Right lobe of liver (tissue), 6 donors: ENCODE measurements around the gene FBXL17. TPM values are rescaled to one million over a fixed set of nuclear protein-coding genes. Genes with fewer than 3 reads are reported as not detected.

ENCODE experiments used
- ATAC-seq, 4 donors: fragments of 200-7000 bp; cut with Tn5 transposase; one replicate each; pipeline ENCODE4 v1.9.1; 2020; ENCODE audit warnings: mild to moderate bottlenecking in 4 of 4, moderate library complexity in 4 of 4
- DNase-seq, 3 donors: peaks; one replicate each; pipeline ENCODE4 v3.0.0-alpha.2; 2020
- H3K27ac ChIP-seq, 3 donors: fragments of 200-600 bp; one replicate each; pipeline ENCODE4 v1.8.0; 2022
- H3K27me3 ChIP-seq, 2 donors: fragments of 200-600 bp; one replicate each; pipeline ENCODE4 v1.8.0; 2022
- H3K36me3 ChIP-seq, 4 donors: fragments of 200-600 bp; sonication (generic) in 1 of 4; one replicate each; pipeline versions ENCODE4 v1.5.1 to v1.8.0; 2017 to 2022; ENCODE audit warnings: control low read depth in 1 of 4
- H3K4me1 ChIP-seq, 4 donors: fragments of 200-600 bp; sonication (generic) in 1 of 4; one replicate each; pipeline versions ENCODE4 v1.5.1 to v1.8.0; 2017 to 2022; ENCODE audit warnings: control low read depth in 1 of 4
- H3K4me3 ChIP-seq, 3 donors: fragments of 200-600 bp; one replicate each; pipeline ENCODE4 v1.8.0; 2022
- H3K9me3 ChIP-seq, 4 donors: fragments of 200-600 bp; sonication (generic) in 1 of 4; one replicate each; pipeline versions ENCODE4 v1.5.1 to v1.8.0; 2017 to 2022; ENCODE audit warnings: control low read depth in 1 of 4
- CTCF ChIP-seq, 4 donors: fragments of 200-600 bp in 3 of 4; fragments of 450-650 bp in 1 of 4; IDR thresholded peaks; one replicate each; pipeline versions ENCODE4 v1.5.1 to v1.8.0; 2016 to 2022; ENCODE audit warnings: antibody characterized with exemption in 4 of 4, mild to moderate bottlenecking in 2 of 4
- POLR2A ChIP-seq: fragments of 450-650 bp; IDR thresholded peaks from one replicate; pipeline ENCODE4 v1.6.1; 2017; ENCODE audit warnings: antibody characterized with exemption, mild to moderate bottlenecking
- WGBS: methylation state at CpG from one replicate; pipeline ENCODE4 v1.1.6; 2018; ENCODE audit warnings: low coverage, low lambda C conversion rate; ENCODE audit not compliant: insufficient coverage; ENCODE audit errors: missing lambda C conversion rate; 5-methylcytosine and 5-hydroxymethylcytosine counted together
- intact Hi-C, 2 donors: fragments of 100-400 bp; cut with DNase I; formaldehyde crosslinking; loops; one replicate each; pipeline versions ENCODE4 v1.11.2 to v1.14.1; 2022
- total RNA-seq, 6 experiments: library from RNA; depleted of rRNA in 2 of 6; stranded (reverse); fragments of >200 nt in 2 of 6; fragmentation: NEBNext Ultra II Directional in 3 of 6; extraction: Animal tissue kit (Norgen Biotek cat#: 25700) in 3 of 6; gene quantifications; one replicate each; pipeline versions ENCODE4 v1.1.0 to v1.2.4, GENCODE V29; 2016 to 2023
- donor health status: DM: no; HTN: yes; CAD: no.
- donor health status: DM: no; HTN: no; CAD: no.
- donor health status: DM: no; HTN: no; CAD: no.
- donor health status: DM: no; HTN: yes; CAD: no.
- donor health status: DM: no; HTN: yes; CAD: no.

The FBXL17 gene
- total RNA-seq, 6 experiments from 2014 or later = 7.7 to 10.6 (median 9.1) TPM

- 86% methylated on average over 2 of the region's 3 CpGs for WGBS
- no peak for TF ChIP-seq POLR2A
- no peak for TF ChIP-seq CTCF (IDR thresholded peaks at IDR 0.05)
- intact Hi-C loops = no loop called here
- H3K36me3 ChIP-seq = no peaks in the 10 kb centered on the region
- H3K4me1 ChIP-seq = no peaks in the 10 kb centered on the region
- H3K9me3 ChIP-seq = no peaks in the 10 kb centered on the region
- no peaks in the 10 kb centered on the region for H3K27me3 ChIP-seq
- no peak overlapping the region for H3K27ac ChIP-seq
- DNase-seq = no peak
- no peak overlapping the region for H3K4me3 ChIP-seq
- ATAC-seq = no peak
Measured at GRCh38 chr5:107832746-107833145, 549.2 kb downstream of the FBXL17 start.

- no peaks in the 10 kb centered on the region for H3K4me1 ChIP-seq
- WGBS = 43% methylated on average over 13 of the region's 13 CpGs
Measured at GRCh38 chr5:107831612-107832395, 550.1 kb downstream of the FBXL17 start.

GRCh38 chr5:107830750-107831149, 551.1 kb downstream of the FBXL17 start:
- TF ChIP-seq POLR2A (no peak), CTCF (IDR thresholded peaks at IDR 0.05) (no peak)
- no peaks in the 10 kb centered on the region for H3K9me3 ChIP-seq
- intact Hi-C loops = no loop called here
- no peaks in the 10 kb centered on the region for H3K4me1 ChIP-seq
- no peaks in the 10 kb centered on the region for H3K27me3 ChIP-seq
- ATAC-seq (no peak), DNase-seq (no peak)
- H3K4me3 ChIP-seq = no peak overlapping the region
- WGBS = 57% methylated on average over 3 of the region's 6 CpGs
- no peaks in the 10 kb centered on the region for H3K36me3 ChIP-seq
- no peak overlapping the region for H3K27ac ChIP-seq

More at GRCh38 chr5:107831612-107832395, 550.1 kb downstream of the FBXL17 start:
- no peak for DNase-seq
- intact Hi-C loops = no loop called here
- Histone ChIP-seq H3K4me3 (no peak overlapping the region), H3K36me3 (no peaks in the 10 kb centered on the region), H3K27ac (no peak overlapping the region), H3K27me3 (no peaks in the 10 kb centered on the region), H3K9me3 (no peaks in the 10 kb centered on the region)
- peak in 1 of 4 donors; percentile 49 for ATAC-seq
- no peak for TF ChIP-seq POLR2A
- TF ChIP-seq CTCF (IDR thresholded peaks at IDR 0.05) = no peak

- DNase-seq (no peak), ATAC-seq (no peak)
- Histone ChIP-seq H3K9me3 (no peaks in the 10 kb centered on the region), H3K27me3 (no peaks in the 10 kb centered on the region), H3K4me1 (no peaks in the 10 kb centered on the region), H3K27ac (no peak overlapping the region), H3K4me3 (no peak overlapping the region), H3K36me3 (no peaks in the 10 kb centered on the region)
- 59% methylated on average over 6 of the region's 6 CpGs for WGBS
- no peak for TF ChIP-seq CTCF (IDR thresholded peaks at IDR 0.05)
- no peak for TF ChIP-seq POLR2A
- intact Hi-C loops = no loop called here
Measured at GRCh38 chr5:107826311-107827000, 555.4 kb downstream of the FBXL17 start.
